K562 (cell line): ENCODE data around the gene EFHD2. TPM values are rescaled to one million over a fixed set of nuclear protein-coding genes. Genes with fewer than 3 reads are reported as not detected.

Experiments
- ATAC-seq: fragments of 200-7000 bp; cut with Tn5 transposase; 3 replicates; pipeline ENCODE4 v1.9.1; 2020; ENCODE audit warnings: moderate library complexity
- BruUV-seq: library from RNA; stranded (reverse); fragments of 400-500 nt; replicated peaks from 2 replicates; lab custom pipeline; 2021; lab: Mats Ljungman, UMichigan
- CTCF ChIA-PET: fragments of 300-600 bp; formaldehyde crosslinking; extraction: SDS; loops from one replicate; lab custom pipeline; 2021; ENCODE audit warnings: low intra/inter-chr PET ratio; lab: Yijun Ruan, JAX
- POLR2A ChIA-PET: fragments of 300-600, 350-650 bp; sonication (Branson Sonifier 250); formaldehyde crosslinking; extraction: SDS; loops from one replicate; lab custom pipeline; 2021; ENCODE audit warnings: antibody characterized with exemption, inconsistent platforms; lab: Yijun Ruan, JAX
- DNase-seq, 4 experiments: peaks; one replicate each; pipeline versions ENCODE4 v3.0.0 to v3.0.0-alpha.2; 2011 to 2018; ENCODE audit warnings: low spot score in 3 of 4, mixed read lengths in 3 of 4; ENCODE audit errors: extremely low read depth in 1 of 4
- FAIRE-seq: peaks from 2 replicates; lab custom pipeline; 2011; peaks lifted over from hg19 to GRCh38; lab: Jason Lieb, UNC
- H2AFZ ChIP-seq: 2 replicates; pipeline ENCODE4 v1.6.0; 2011; ENCODE audit warnings: low read depth, low read length, control low read depth, inconsistent platforms
- H3K27ac ChIP-seq: fragments of 200-600 bp; 3 replicates; pipeline ENCODE4 v1.8.0; 2011; ENCODE audit warnings: low read depth, mild to moderate bottlenecking, control low read depth, inconsistent platforms, low read length, moderate library complexity, mixed read lengths; ENCODE audit errors: extremely low read depth
- H3K27me3 ChIP-seq, 2 experiments: fragments of 300-600 bp in 1 of 2; 2 replicates in 1 of 2; 3 replicates in 1 of 2; pipeline versions ENCODE4 v1.6.0 to v1.8.0; 2011; ENCODE audit warnings: inconsistent platforms in 2 of 2, low read length in 2 of 2, mild to moderate bottlenecking in 1 of 2, mixed read lengths in 1 of 2, moderate library complexity in 1 of 2; ENCODE audit not compliant: control insufficient read depth in 2 of 2, insufficient read depth in 2 of 2
- H3K36me3 ChIP-seq: fragments of 300-600 bp; 3 replicates; pipeline ENCODE4 v1.8.0; 2011; ENCODE audit warnings: mild to moderate bottlenecking, low read length, inconsistent platforms; ENCODE audit not compliant: control insufficient read depth, insufficient read depth
- H3K4me1 ChIP-seq, 2 experiments: fragments of 200-600 bp in 1 of 2; replicated peaks in 1 of 2; 2 replicates in 1 of 2; 3 replicates in 1 of 2; pipeline versions ENCODE4 v1.5.1 to v1.8.0; 2011; ENCODE audit warnings: inconsistent platforms in 2 of 2, low read length in 2 of 2, mild to moderate bottlenecking in 1 of 2, mixed read lengths in 1 of 2, moderate library complexity in 1 of 2; ENCODE audit not compliant: control insufficient read depth in 2 of 2, insufficient read depth in 2 of 2
- H3K4me2 ChIP-seq: 2 replicates; pipeline ENCODE4 v1.6.1; 2011; ENCODE audit warnings: low read length, control low read depth, inconsistent platforms, mixed read lengths; ENCODE audit not compliant: insufficient read depth
- H3K4me3 ChIP-seq: fragments of 200-600 bp; sonication (generic), shearing (Covaris generic); 2 replicates; pipeline ENCODE4 v1.5.1; 2016; ENCODE audit warnings: control low read depth, inconsistent platforms
- H3K79me2 ChIP-seq: fragments of 200-600 bp; 3 replicates; pipeline ENCODE4 v1.8.0; 2011; ENCODE audit warnings: low read length, inconsistent platforms; ENCODE audit not compliant: control insufficient read depth, insufficient read depth
- H3K9ac ChIP-seq, 2 experiments: 2 replicates each; pipeline versions ENCODE4 v1.6.0 to v1.6.1; 2011; ENCODE audit warnings: low read depth in 2 of 2, low read length in 2 of 2, control low read depth in 1 of 2, inconsistent platforms in 1 of 2, mild to moderate bottlenecking in 1 of 2, mixed read lengths in 1 of 2; ENCODE audit not compliant: insufficient read depth in 1 of 2
- H3K9me1 ChIP-seq: one replicate; pipeline ENCODE4 v1.6.0; 2011; ENCODE audit warnings: inconsistent platforms, mild to moderate bottlenecking, low read length, moderate library complexity; ENCODE audit not compliant: control insufficient read depth, insufficient read depth
- H3K9me3 ChIP-seq: replicated peaks from 2 replicates; pipeline ENCODE4 v1.5.1; 2011; ENCODE audit warnings: low read depth, low read length, inconsistent platforms; ENCODE audit not compliant: control insufficient read depth, insufficient read depth
- H4K20me1 ChIP-seq: replicated peaks from 2 replicates; pipeline ENCODE4 v1.6.1; 2011; ENCODE audit warnings: low read length, inconsistent platforms, mixed read lengths; ENCODE audit not compliant: control insufficient read depth, insufficient read depth
- ATF7 ChIP-seq: fragments of 450-650 bp; IDR thresholded peaks from 2 replicates; pipeline ENCODE4 v1.7.1; 2014; ENCODE audit warnings: mild to moderate bottlenecking, moderate library complexity
- CAMTA2 ChIP-seq: fragments of 250-450 bp; sonication (Bioruptor Pico); conservative IDR thresholded peaks from 2 replicates; pipeline ENCODE4 v1.5.1; 2022
- JUNB ChIP-seq: fragments of 450-650 bp; formaldehyde crosslinking; conservative IDR thresholded peaks from 2 replicates; pipeline ENCODE4 v1.4.0; 2020; ENCODE audit warnings: mild to moderate bottlenecking
- LARP7 ChIP-seq: fragments of 450-650 bp; IDR thresholded peaks from 2 replicates; pipeline ENCODE4 v1.6.1; 2016
- NFIC ChIP-seq: fragments of 450-650 bp; IDR thresholded peaks from 2 replicates; pipeline ENCODE4 v1.6.1; 2017; ENCODE audit warnings: mild to moderate bottlenecking, inconsistent platforms
- OTX1 ChIP-seq: fragments of 450-650 bp; formaldehyde crosslinking; IDR thresholded peaks from 2 replicates; pipeline ENCODE4 v1.4.0; 2022; ENCODE audit warnings: mild to moderate bottlenecking
- POLR3G ChIP-seq: IDR thresholded peaks from 2 replicates; pipeline ENCODE4 v1.6.1; 2011; ENCODE audit not compliant: insufficient read length, insufficient replicate concordance; ENCODE audit errors: extremely low read depth
- PREB ChIP-seq: sonication (generic); formaldehyde crosslinking; IDR thresholded peaks from 2 replicates; pipeline ENCODE4 v1.8.1; 2023; ENCODE audit warnings: mild to moderate bottlenecking, missing genetic modification reagents
- RNF2 ChIP-seq: sonication (generic); IDR thresholded peaks from 2 replicates; pipeline ENCODE4 v1.6.1; 2016
- ZBTB8A ChIP-seq: fragments of 450-650 bp; IDR thresholded peaks from 2 replicates; pipeline ENCODE4 v1.6.1; 2018; ENCODE audit warnings: mild to moderate bottlenecking, moderate library complexity; ENCODE audit not compliant: partially characterized antibody
- ZNF644 ChIP-seq: fragments of 200-800 bp; sonication (Bioruptor generic); IDR thresholded peaks from 2 replicates; pipeline ENCODE4 v1.6.1; 2016; ENCODE audit warnings: low read depth, missing genetic modification characterization, missing compliant biosample characterization
- ZNF668 ChIP-seq: fragments of 250-450 bp; sonication (Bioruptor Pico); IDR thresholded peaks from 2 replicates; pipeline ENCODE4 v1.8.0; 2022; ENCODE audit warnings: mild to moderate bottlenecking, inconsistent platforms
- WGBS: fragments of 100-300 bp; shearing (Covaris generic); methylation state at CpG from one replicate; pipeline ENCODE4 v1.1.6; 2016; ENCODE audit warnings: low coverage, mixed read lengths; ENCODE audit not compliant: insufficient coverage; ENCODE audit errors: missing lambda C conversion rate; 5-methylcytosine and 5-hydroxymethylcytosine counted together
- in situ Hi-C: fragments of 300-500 bp; cut with MboI; formaldehyde crosslinking; loops from 4 replicates; pipeline ENCODE4 v1.15.0; 2018; ENCODE audit warnings: inconsistent platforms, mixed read lengths
- intact Hi-C: fragments of 100-400 bp; cut with micrococcal nuclease; formaldehyde crosslinking; loops from 2 replicates; pipeline ENCODE4 v1.14.2; 2022
- polyA plus RNA-seq, 8 experiments: library from polyadenylated mRNA; depleted of rRNA in 4 of 8; stranded (reverse) in 5 of 8; unstranded in 3 of 8; fragments of >200 nt; fragmentation: Nextera tagmentation in 2 of 8; fragmentation: Illumina TruSeq in 1 of 8; extraction: Ambion mirVana in 2 of 8; extraction: Trizol in 1 of 8; gene quantifications; 2 replicates each; pipeline versions ENCODE4 v1.2.1 to v1.2.3, GENCODE V29; 2011 to 2014; ENCODE audit warnings: inconsistent platforms in 1 of 8, missing spikeins in 1 of 8
- total RNA-seq, 7 experiments: library from RNA; depleted of rRNA in 6 of 7; stranded (reverse); fragments of >200 nt in 6 of 7; fragmentation: Illumina TruSeq in 2 of 7; extraction: Trizol in 2 of 7; gene quantifications; 2 replicates each; pipeline versions ENCODE4 v1.2.1 to v1.2.3, GENCODE V29; 2011 to 2021; ENCODE audit warnings: low replicate concordance in 1 of 7

Gene EFHD2
- total and polyA plus RNA-seq, 9 of the 15 experiments (the other 6 are each of a cell fraction or from before 2014, with no cell fraction given): 1.7 to 73.5 (median 25.2) TPM

DNA sequence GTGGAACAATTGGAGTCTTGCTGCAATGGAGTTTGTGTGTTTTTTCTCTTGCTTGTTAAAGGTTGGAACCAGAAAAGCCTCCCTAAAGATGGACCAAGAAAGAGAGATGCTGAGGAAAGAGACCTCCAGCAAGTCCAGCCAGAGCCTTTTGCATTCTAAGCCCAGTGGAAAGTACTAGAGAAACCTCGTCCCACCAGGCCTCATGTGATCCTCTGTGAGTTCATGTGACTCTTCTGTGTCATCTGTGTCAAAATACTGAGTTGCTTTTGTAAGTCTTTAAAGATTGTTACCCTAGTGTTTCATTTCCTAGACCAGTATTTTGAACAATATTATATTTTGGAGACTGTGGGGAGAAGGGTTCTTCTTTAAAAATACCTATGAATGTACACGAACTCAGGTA, 12.5 kb upstream of the EFHD2 start:
- CTCF ChIA-PET: no interaction called here

More for the DNA sequence above, 12.5 kb upstream of the EFHD2 start:
- no peak overlapping the region for H3K27ac ChIP-seq
- TF ChIP-seq LARP7 (no peak), CAMTA2 (no peak), ATF7 (no peak), RNF2 (no peak), OTX1 (no peak), PREB (CRISPR knock-in tag) (no peak), JUNB (CRISPR knock-in tag) (no peak), POLR3G (no peak), ZNF668 (no peak), ZBTB8A (no peak), ZNF644 (tag) (no peak), NFIC (no peak)
- H2AFZ ChIP-seq: no peak overlapping the region
- no peaks in the 10 kb centered on the region for H4K20me1 ChIP-seq
- DNase-seq (no peak), ATAC-seq (no peak), FAIRE-seq (no peak)
- in situ Hi-C loops (no loop called here), intact Hi-C loops (no loop called here)
- WGBS: 8% methylated on average over 2 of the region's 2 CpGs
- H3K4me3 ChIP-seq: no peak overlapping the region
- H3K9me1 ChIP-seq: no peaks in the 10 kb centered on the region
- H3K27me3 ChIP-seq: peaks cover 19 to 33% of the 10 kb centered on the region in 2 experiments; a peak in 4 of 5 replicates
- BruUV-seq: no TSS peak
- H3K79me2 ChIP-seq: no peaks in the 10 kb centered on the region
- H3K4me1 ChIP-seq: no peaks in the 10 kb centered on the region; a peak in 1 of 5 replicates
- H3K9ac ChIP-seq: no peak overlapping the region
- no peaks in the 10 kb centered on the region for H3K36me3 ChIP-seq
- POLR2A ChIA-PET: no interaction called here
- peaks cover 13% of the 10 kb centered on the region for H3K9me3 ChIP-seq
- H3K4me2 ChIP-seq: no peak overlapping the region
